ENCODE data around the gene SLC29A2.

The SLC29A2 gene

DNA sequence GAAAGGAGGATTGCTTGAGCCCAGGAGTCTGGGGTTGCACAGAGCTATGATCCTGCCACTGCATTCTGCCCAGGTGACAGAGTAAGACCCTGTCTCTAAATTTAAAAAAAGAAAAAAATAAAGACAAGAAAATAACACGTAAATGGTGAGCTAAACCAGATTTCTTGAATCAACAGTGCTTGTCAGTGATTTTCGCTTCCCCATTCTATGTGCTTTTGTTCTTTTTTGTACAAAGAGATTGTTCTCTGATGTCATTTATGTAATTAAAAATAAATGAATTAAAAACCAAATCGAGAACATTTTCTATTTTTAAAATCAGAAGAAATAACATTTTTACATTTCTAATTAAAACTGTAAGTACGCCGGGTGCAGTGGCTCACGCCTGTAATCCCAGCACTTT lies 19.8 kb upstream of the SLC29A2 start:
- ChIA-PET CTCF (interaction anchor here (0.6 to 1.0 kb wide), 4 partner anchors 28 to 100 kb away, joined by 3 to 4 read pairs (median 3); no protein-coding TSS in a partner anchor), POLR2A (no interaction called here)
- no peaks in the 10 kb centered on the region for H3K9me3 ChIP-seq (ENCODE audit: control insufficient read depth, insufficient read depth, low read depth, low read length)
- no peaks in the 10 kb centered on the region for H3K36me3 ChIP-seq (ENCODE audit: control insufficient read depth in 2 of 2, insufficient read depth in 1 of 2, low read length in 2 of 2)
- H3K27ac ChIP-seq (ENCODE audit: extremely low read depth, low read depth, low read length), result no peak overlapping the region
- no peaks in the 10 kb centered on the region for H3K4me1 ChIP-seq (ENCODE audit: control insufficient read depth, insufficient read depth, low read length)
- TF ChIP-seq GLIS1 (tag by site-specific recombination; IDR thresholded peaks at IDR 0.05), result no peak
- TF ChIP-seq ZSCAN23 (tag by site-specific recombination; IDR thresholded peaks at IDR 0.05), result no peak
- TF ChIP-seq ZNF138 (tag by site-specific recombination; IDR thresholded peaks at IDR 0.05; ENCODE audit: borderline replicate concordance), result no peak
- TF ChIP-seq ZNF292 (tag by site-specific recombination; IDR thresholded peaks at IDR 0.05; ENCODE audit: borderline replicate concordance, low read depth), result no peak
- no peak for TF ChIP-seq ZNF792 (tag by site-specific recombination; IDR thresholded peaks at IDR 0.05)
- TF ChIP-seq ZNF416 (tag by site-specific recombination; IDR thresholded peaks at IDR 0.05), result no peak
- TF ChIP-seq ZNF37A (tag by site-specific recombination; IDR thresholded peaks at IDR 0.05), result no peak
- TF ChIP-seq ZNF302 (tag by site-specific recombination; IDR thresholded peaks at IDR 0.05; ENCODE audit: low read depth), result no peak
- TF ChIP-seq MEIS1 (CRISPR knock-in tag; IDR thresholded peaks at IDR 0.05; ENCODE audit: borderline replicate concordance), result no peak
- TF ChIP-seq ZNF658 (tag by site-specific recombination; IDR thresholded peaks at IDR 0.05), result no peak
- no peak for TF ChIP-seq WT1 (tag by site-specific recombination; IDR thresholded peaks at IDR 0.05)
- no peak for TF ChIP-seq ZNF23 (tag by site-specific recombination; IDR thresholded peaks at IDR 0.05; ENCODE audit: borderline replicate concordance)
- no peak for TF ChIP-seq ZBTB1 (tag by site-specific recombination; IDR thresholded peaks at IDR 0.05)
- no peak for TF ChIP-seq MYNN (tag by site-specific recombination; IDR thresholded peaks at IDR 0.05; ENCODE audit: borderline replicate concordance)
- TF ChIP-seq, protein P1, sequence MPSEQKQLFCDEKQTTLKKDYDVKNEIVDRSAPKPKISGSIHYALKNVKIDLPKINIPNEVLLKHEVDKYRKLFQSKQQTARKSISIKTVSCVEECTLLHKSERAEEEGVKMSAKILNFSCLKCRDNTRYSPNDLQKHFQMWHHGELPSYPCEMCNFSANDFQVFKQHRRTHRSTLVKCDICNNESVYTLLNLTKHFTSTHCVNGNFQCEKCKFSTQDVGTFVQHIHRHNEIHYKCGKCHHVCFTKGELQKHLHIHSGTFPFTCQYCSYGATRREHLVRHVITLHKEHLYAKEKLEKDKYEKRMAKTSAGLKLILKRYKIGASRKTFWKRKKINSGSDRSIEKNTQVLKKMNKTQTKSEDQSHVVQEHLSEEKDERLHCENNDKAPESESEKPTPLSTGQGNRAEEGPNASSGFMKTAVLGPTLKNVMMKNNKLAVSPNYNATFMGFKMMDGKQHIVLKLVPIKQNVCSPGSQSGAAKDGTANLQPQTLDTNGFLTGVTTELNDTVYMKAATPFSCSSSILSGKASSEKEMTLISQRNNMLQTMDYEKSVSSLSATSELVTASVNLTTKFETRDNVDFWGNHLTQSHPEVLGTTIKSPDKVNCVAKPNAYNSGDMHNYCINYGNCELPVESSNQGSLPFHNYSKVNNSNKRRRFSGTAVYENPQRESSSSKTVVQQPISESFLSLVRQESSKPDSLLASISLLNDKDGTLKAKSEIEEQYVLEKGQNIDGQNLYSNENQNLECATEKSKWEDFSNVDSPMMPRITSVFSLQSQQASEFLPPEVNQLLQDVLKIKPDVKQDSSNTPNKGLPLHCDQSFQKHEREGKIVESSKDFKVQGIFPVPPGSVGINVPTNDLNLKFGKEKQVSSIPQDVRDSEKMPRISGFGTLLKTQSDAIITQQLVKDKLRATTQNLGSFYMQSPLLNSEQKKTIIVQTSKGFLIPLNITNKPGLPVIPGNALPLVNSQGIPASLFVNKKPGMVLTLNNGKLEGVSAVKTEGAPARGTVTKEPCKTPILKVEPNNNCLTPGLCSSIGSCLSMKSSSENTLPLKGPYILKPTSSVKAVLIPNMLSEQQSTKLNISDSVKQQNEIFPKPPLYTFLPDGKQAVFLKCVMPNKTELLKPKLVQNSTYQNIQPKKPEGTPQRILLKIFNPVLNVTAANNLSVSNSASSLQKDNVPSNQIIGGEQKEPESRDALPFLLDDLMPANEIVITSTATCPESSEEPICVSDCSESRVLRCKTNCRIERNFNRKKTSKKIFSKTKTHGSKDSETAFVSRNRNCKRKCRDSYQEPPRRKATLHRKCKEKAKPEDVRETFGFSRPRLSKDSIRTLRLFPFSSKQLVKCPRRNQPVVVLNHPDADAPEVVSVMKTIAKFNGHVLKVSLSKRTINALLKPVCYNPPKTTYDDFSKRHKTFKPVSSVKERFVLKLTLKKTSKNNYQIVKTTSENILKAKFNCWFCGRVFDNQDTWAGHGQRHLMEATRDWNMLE (tag by site-specific recombination; conservative IDR thresholded peaks at IDR 0.05; ENCODE audit: low read depth), result no peak
- TF ChIP-seq ZNF677 (tag by site-specific recombination; IDR thresholded peaks at IDR 0.05), result no peak
- no peak for TF ChIP-seq ZBTB8A (tag by site-specific recombination; IDR thresholded peaks at IDR 0.05)
- TF ChIP-seq ZBTB21 (tag by site-specific recombination; IDR thresholded peaks at IDR 0.05), result no peak
- no peak for TF ChIP-seq ZBTB11 (tag by site-specific recombination; conservative IDR thresholded peaks at IDR 0.05; ENCODE audit: low read depth)
- no peak overlapping the region for H3K4me3 ChIP-seq (ENCODE audit: low read depth, low read length)

All from HEK293 (cell line).